GM19099 (cell line): Measurements from ENCODE around the gene ATP2B1.

ENCODE experiments used
- POLR2A ChIP-seq: IDR thresholded peaks from 3 replicates; pipeline ENCODE4 v1.6.1; 2011; ENCODE audit warnings: low read depth; ENCODE audit not compliant: insufficient read length; ENCODE audit errors: extremely low read depth

The ATP2B1 gene

GRCh38 chr12:89567691-89568239 is 140.9 kb downstream of the ATP2B1 start:
- no peak for TF ChIP-seq POLR2A

- no peak for TF ChIP-seq POLR2A
Observed at GRCh38 chr12:89566615-89567014, 142.0 kb downstream of the ATP2B1 start.

- TF ChIP-seq POLR2A: no peak
Observed at GRCh38 chr12:89565002-89565401, 143.6 kb downstream of the ATP2B1 start.

- no peak for TF ChIP-seq POLR2A
Observed at GRCh38 chr12:89559753-89560152, 148.9 kb downstream of the ATP2B1 start.

- no peak for TF ChIP-seq POLR2A
Observed at GRCh38 chr12:89556976-89557375, 151.7 kb downstream of the ATP2B1 start.

GRCh38 chr12:89552376-89552775 is 156.3 kb downstream of the ATP2B1 start:
- no peak for TF ChIP-seq POLR2A

GRCh38 chr12:89551747-89552146 is 156.9 kb downstream of the ATP2B1 start:
- TF ChIP-seq POLR2A: no peak

- no peak for TF ChIP-seq POLR2A
Observed at GRCh38 chr12:89547101-89547500, 161.5 kb downstream of the ATP2B1 start.

- no peak for TF ChIP-seq POLR2A
Observed at GRCh38 chr12:89546151-89546550, 162.5 kb downstream of the ATP2B1 start.

- TF ChIP-seq POLR2A: no peak
Observed at GRCh38 chr12:89544681-89545184, 163.9 kb downstream of the ATP2B1 start.

GRCh38 chr12:89544022-89544421 is 164.6 kb downstream of the ATP2B1 start:
- no peak for TF ChIP-seq POLR2A

GRCh38 chr12:89542912-89543592 is 165.6 kb downstream of the ATP2B1 start:
- TF ChIP-seq POLR2A: no peak

GRCh38 chr12:89542236-89542635 is 166.4 kb downstream of the ATP2B1 start:
- no peak for TF ChIP-seq POLR2A

GRCh38 chr12:89540586-89540985 is 168.1 kb downstream of the ATP2B1 start:
- TF ChIP-seq POLR2A: no peak

GRCh38 chr12:89539426-89540223 is 169.0 kb downstream of the ATP2B1 start:
- TF ChIP-seq POLR2A: no peak

GRCh38 chr12:89538897-89539296 is 169.7 kb downstream of the ATP2B1 start:
- TF ChIP-seq POLR2A: no peak
